ENCODE data around the gene KREMEN1. TPM values are rescaled to one million over a fixed set of nuclear protein-coding genes. Genes with fewer than 3 reads are reported as not detected.

Gene KREMEN1
- total and polyA plus RNA-seq, 2 of the 4 experiments (the other 2 are of a cell fraction) = 2.9 to 4.6 TPM

DNA sequence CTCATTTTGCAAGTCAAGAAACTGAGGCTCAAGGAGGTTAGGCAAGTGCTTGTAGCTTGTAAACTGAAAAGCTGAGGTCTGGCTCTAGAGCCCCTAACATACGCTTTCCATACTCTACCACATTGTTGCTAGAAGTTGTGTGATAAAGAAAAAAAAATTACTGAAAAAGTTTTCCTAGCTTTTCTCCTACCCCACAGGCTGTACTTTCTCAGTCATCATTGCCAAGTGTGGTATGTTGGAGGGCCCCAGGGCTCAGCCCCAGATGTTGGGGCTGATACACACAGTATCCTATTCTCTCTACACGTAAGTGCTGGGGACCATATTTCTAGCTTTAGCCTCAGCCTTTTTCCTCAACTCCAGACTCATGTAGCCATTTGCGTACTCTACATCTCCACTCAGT lies 16.0 kb downstream of the KREMEN1 start:
- H3K4me2 ChIP-seq (ENCODE audit: low read depth, low read length) = no peak overlapping the region
- H4K91ac ChIP-seq (ENCODE audit: insufficient read depth, low read depth, low read length) = no peak overlapping the region
- peaks cover 2% of the 10 kb centered on the region; the same call in 1 of the 2 replicates for H3K9me1 ChIP-seq (ENCODE audit: insufficient read depth, low read length)
- no peak overlapping the region for H2BK120ac ChIP-seq (ENCODE audit: low read depth, low read length)
- no peak overlapping the region for H3K18ac ChIP-seq (ENCODE audit: low read depth, low read length)
- no peak overlapping the region for H3K9ac ChIP-seq (ENCODE audit: low read depth, low read length)
- in situ Hi-C loops (cut with MboI; ENCODE audit: low sequenced_read_pairs) = no loop called here
- intact Hi-C loops (cut with micrococcal nuclease) = no loop called here
- WGBS, 2 experiments (ENCODE audit: extremely low coverage in 2 of 2, insufficient read length in 1 of 2) = 100% methylated on average over 2 of the region's 3 CpGs; no CpG with 5 or more reads in 1 of the 2 experiments
- no TSS peak for BruUV-seq (replicated peaks)
- H3K79me1 ChIP-seq (ENCODE audit: low read depth in 1 of 2, low read length in 2 of 2) = no peaks in the 10 kb centered on the region; a peak in 1 of 4 replicates
- POLR2A ChIA-PET (ENCODE audit: unreplicated experiment) = no interaction called here
- no peak overlapping the region for H2BK5ac ChIP-seq (ENCODE audit: low read depth, low read length, poor library complexity, severe bottlenecking)
- DNase-seq (no peak), ATAC-seq (ENCODE audit: low read depth) (no peak)
- H3K23ac ChIP-seq (ENCODE audit: low read depth, low read length) = no peak overlapping the region
- no peak overlapping the region for H2AFZ ChIP-seq (replicated peaks; ENCODE audit: low read length, poor library complexity)
- no peak overlapping the region for H3K27ac ChIP-seq (ENCODE audit: insufficient read depth, low read length)
- H4K5ac ChIP-seq (ENCODE audit: low read depth, low read length) = no peak overlapping the region
- CTCF ChIA-PET = interaction anchor here (0.6 kb wide), 1 partner anchor 10 kb away, joined by 3 read pairs; no protein-coding TSS in a partner anchor
- dilution Hi-C loops (cut with HindIII; ENCODE audit: low sequenced_read_pairs, unreplicated experiment) = no loop called here
- H3K27me3 ChIP-seq (ENCODE audit: control insufficient read depth, insufficient read depth, low read length) = no peaks in the 10 kb centered on the region
- no peak for TF ChIP-seq MAFK (IDR thresholded peaks at IDR 0.05; ENCODE audit: low read depth, low read length)
- no peak for TF ChIP-seq RAD21 (IDR thresholded peaks at IDR 0.05; ENCODE audit: low read length)
- TF ChIP-seq MXI1 (IDR thresholded peaks at IDR 0.05; ENCODE audit: borderline replicate concordance, low read depth, low read length) = no peak
- TF ChIP-seq NFE2L2 (IDR thresholded peaks at IDR 0.05; ENCODE audit: low read depth, low read length) = no peak
- TF ChIP-seq FOS (IDR thresholded peaks at IDR 0.05; ENCODE audit: low read depth, low read length) = no peak
- TF ChIP-seq CEBPB (IDR thresholded peaks at IDR 0.05; ENCODE audit: low read depth, low read length) = no peak
- TF ChIP-seq RFX5 (IDR thresholded peaks at IDR 0.05; ENCODE audit: low read depth, low read length) = no peak
- no peak for TF ChIP-seq BHLHE40 (IDR thresholded peaks at IDR 0.05; ENCODE audit: low read depth, low read length)
- no peak for TF ChIP-seq MAZ (IDR thresholded peaks at IDR 0.05; ENCODE audit: borderline replicate concordance, low read depth, low read length)
- TF ChIP-seq RCOR1 (IDR thresholded peaks at IDR 0.05; ENCODE audit: insufficient replicate concordance, low read length) = no peak
- TF ChIP-seq, protein P1, sequence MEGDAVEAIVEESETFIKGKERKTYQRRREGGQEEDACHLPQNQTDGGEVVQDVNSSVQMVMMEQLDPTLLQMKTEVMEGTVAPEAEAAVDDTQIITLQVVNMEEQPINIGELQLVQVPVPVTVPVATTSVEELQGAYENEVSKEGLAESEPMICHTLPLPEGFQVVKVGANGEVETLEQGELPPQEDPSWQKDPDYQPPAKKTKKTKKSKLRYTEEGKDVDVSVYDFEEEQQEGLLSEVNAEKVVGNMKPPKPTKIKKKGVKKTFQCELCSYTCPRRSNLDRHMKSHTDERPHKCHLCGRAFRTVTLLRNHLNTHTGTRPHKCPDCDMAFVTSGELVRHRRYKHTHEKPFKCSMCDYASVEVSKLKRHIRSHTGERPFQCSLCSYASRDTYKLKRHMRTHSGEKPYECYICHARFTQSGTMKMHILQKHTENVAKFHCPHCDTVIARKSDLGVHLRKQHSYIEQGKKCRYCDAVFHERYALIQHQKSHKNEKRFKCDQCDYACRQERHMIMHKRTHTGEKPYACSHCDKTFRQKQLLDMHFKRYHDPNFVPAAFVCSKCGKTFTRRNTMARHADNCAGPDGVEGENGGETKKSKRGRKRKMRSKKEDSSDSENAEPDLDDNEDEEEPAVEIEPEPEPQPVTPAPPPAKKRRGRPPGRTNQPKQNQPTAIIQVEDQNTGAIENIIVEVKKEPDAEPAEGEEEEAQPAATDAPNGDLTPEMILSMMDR (conservative IDR thresholded peaks at IDR 0.05; ENCODE audit: low read depth, low read length) = no peak
- no peak for TF ChIP-seq CHD1 (IDR thresholded peaks at IDR 0.05; ENCODE audit: low read depth, low read length)
- TF ChIP-seq SMC3 (IDR thresholded peaks at IDR 0.05; ENCODE audit: low read depth, low read length) = no peak
- TF ChIP-seq, protein P2, sequence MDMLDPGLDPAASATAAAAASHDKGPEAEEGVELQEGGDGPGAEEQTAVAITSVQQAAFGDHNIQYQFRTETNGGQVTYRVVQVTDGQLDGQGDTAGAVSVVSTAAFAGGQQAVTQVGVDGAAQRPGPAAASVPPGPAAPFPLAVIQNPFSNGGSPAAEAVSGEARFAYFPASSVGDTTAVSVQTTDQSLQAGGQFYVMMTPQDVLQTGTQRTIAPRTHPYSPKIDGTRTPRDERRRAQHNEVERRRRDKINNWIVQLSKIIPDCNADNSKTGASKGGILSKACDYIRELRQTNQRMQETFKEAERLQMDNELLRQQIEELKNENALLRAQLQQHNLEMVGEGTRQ (IDR thresholded peaks at IDR 0.05; ENCODE audit: low read depth, low read length) = no peak
- TF ChIP-seq, protein P3, sequence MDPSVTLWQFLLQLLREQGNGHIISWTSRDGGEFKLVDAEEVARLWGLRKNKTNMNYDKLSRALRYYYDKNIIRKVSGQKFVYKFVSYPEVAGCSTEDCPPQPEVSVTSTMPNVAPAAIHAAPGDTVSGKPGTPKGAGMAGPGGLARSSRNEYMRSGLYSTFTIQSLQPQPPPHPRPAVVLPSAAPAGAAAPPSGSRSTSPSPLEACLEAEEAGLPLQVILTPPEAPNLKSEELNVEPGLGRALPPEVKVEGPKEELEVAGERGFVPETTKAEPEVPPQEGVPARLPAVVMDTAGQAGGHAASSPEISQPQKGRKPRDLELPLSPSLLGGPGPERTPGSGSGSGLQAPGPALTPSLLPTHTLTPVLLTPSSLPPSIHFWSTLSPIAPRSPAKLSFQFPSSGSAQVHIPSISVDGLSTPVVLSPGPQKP (IDR thresholded peaks at IDR 0.05; ENCODE audit: borderline replicate concordance, low read depth, low read length) = no peak
- TF ChIP-seq POLR2A (IDR thresholded peaks at IDR 0.05; ENCODE audit: low read depth, low read length) = no peak
- no peaks in the 10 kb centered on the region for H3K36me3 ChIP-seq (ENCODE audit: control insufficient read depth, insufficient read depth, low read length)
- H3K9me3 ChIP-seq (ENCODE audit: control insufficient read depth, insufficient read depth, low read length) = no peaks in the 10 kb centered on the region
- no peak overlapping the region for H3K4ac ChIP-seq (ENCODE audit: low read depth, low read length)
- H4K20me1 ChIP-seq (ENCODE audit: insufficient read depth, low read length) = no peaks in the 10 kb centered on the region
- H2BK20ac ChIP-seq (ENCODE audit: low read depth, low read length) = no peak overlapping the region
- no peak overlapping the region for H3K4me3 ChIP-seq (ENCODE audit: insufficient read depth, low read depth, low read length)
- no peak overlapping the region for H2BK15ac ChIP-seq (ENCODE audit: low read depth, low read length)
- H2AK5ac ChIP-seq (ENCODE audit: low read depth, low read length) = no peak overlapping the region
- H3K56ac ChIP-seq (ENCODE audit: extremely low read depth, insufficient read depth, low read length) = no peak overlapping the region
- no peak overlapping the region for H2AK9ac ChIP-seq (replicated peaks; ENCODE audit: low read depth, low read length, poor library complexity)
- no peak overlapping the region for H4K8ac ChIP-seq (ENCODE audit: low read depth in 2 of 2, low read length in 2 of 2)
- peaks cover 12% of the 10 kb centered on the region for H3K4me1 ChIP-seq (ENCODE audit: control insufficient read depth, insufficient read depth, low read length)
- H3K14ac ChIP-seq (replicated peaks; ENCODE audit: low read depth, low read length) = no peak overlapping the region
